ENCODE measurements around the gene TNFRSF14. TPM values are rescaled to one million over a fixed set of nuclear protein-coding genes. Genes with fewer than 3 reads are reported as not detected.

The TNFRSF14 gene
- total and polyA plus RNA-seq, 2 of the 13 experiments (the other 11 are each of a cell fraction or from before 2014, with no cell fraction given) = 11.9 to 49.9 TPM

GRCh38 chr1:2539312-2539907 lies 16.8 kb upstream of the TNFRSF14 start (continued):
- TF ChIP-seq ZNF646 (CRISPR knock-in tag; IDR thresholded peaks at IDR 0.05) (no peak), MLLT10 (CRISPR knock-in tag; IDR thresholded peaks at IDR 0.05) (no peak), ZSCAN21 (CRISPR knock-in tag; IDR thresholded peaks at IDR 0.05; ENCODE audit: borderline replicate concordance) (no peak), RAD21 (CRISPR knock-in tag; IDR thresholded peaks at IDR 0.05) (peak; percentile 52; the same call in 1 of the 2 replicates), STAT6 (CRISPR knock-in tag; IDR thresholded peaks at IDR 0.05; ENCODE audit: borderline replicate concordance) (no peak)

Data from HepG2 (cell line).